IMR-90 (cell line): Measurements from ENCODE around the gene NDUFB10. TPM values are rescaled to one million over a fixed set of nuclear protein-coding genes. Genes with fewer than 3 reads are reported as not detected.

Source experiments
- ATAC-seq: fragments of 200-7000 bp; cut with Tn5 transposase; 2 replicates; pipeline ENCODE4 v1.9.1; 2020; ENCODE audit warnings: low read depth, mild to moderate bottlenecking, moderate library complexity
- BruUV-seq: library from RNA; stranded (reverse); fragments of 400-500 nt; replicated peaks from 2 replicates; lab custom pipeline; 2021; lab: Mats Ljungman, UMichigan
- CTCF ChIA-PET: fragments of 300-600 bp; formaldehyde crosslinking; extraction: SDS; loops from one replicate; lab custom pipeline; 2021; ENCODE audit warnings: antibody characterized with exemption; lab: Yijun Ruan, JAX
- POLR2A ChIA-PET: fragments of 300-600 bp; sonication (Branson Sonifier 250); formaldehyde crosslinking; loops from one replicate; lab custom pipeline; 2022; ENCODE audit warnings: antibody characterized with exemption; ENCODE audit not compliant: unreplicated experiment; lab: Charles Lee
- DNase-seq: peaks from one replicate; pipeline ENCODE4 v3.0.0; 2013
- H2AFZ ChIP-seq: replicated peaks from 2 replicates; pipeline ENCODE3; 2013; ENCODE audit warnings: low read length, mild to moderate bottlenecking; ENCODE audit not compliant: poor library complexity
- H2AK5ac ChIP-seq: 2 replicates; pipeline ENCODE4 v1.6.1; 2013; ENCODE audit warnings: low read depth, low read length, inconsistent platforms
- H2AK9ac ChIP-seq: replicated peaks from 2 replicates; pipeline ENCODE3; 2013; ENCODE audit warnings: mild to moderate bottlenecking, low read depth, low read length, moderate library complexity; ENCODE audit not compliant: poor library complexity
- H2BK120ac ChIP-seq: 2 replicates; pipeline ENCODE4 v1.6.1; 2013; ENCODE audit warnings: low read depth, low read length, inconsistent platforms
- H2BK15ac ChIP-seq: 3 replicates; pipeline ENCODE4 v1.6.1; 2013; ENCODE audit warnings: low read depth, low read length, inconsistent platforms
- H2BK20ac ChIP-seq: 2 replicates; pipeline ENCODE4 v1.6.1; 2013; ENCODE audit warnings: low read depth, mild to moderate bottlenecking, inconsistent platforms, low read length, moderate library complexity
- H2BK5ac ChIP-seq: 2 replicates; pipeline ENCODE4 v1.6.1; 2013; ENCODE audit warnings: mild to moderate bottlenecking, low read depth, low read length, inconsistent platforms; ENCODE audit not compliant: poor library complexity, severe bottlenecking
- H3K14ac ChIP-seq: replicated peaks from 2 replicates; pipeline ENCODE4 v1.6.1; 2013; ENCODE audit warnings: low read depth, low read length, inconsistent platforms
- H3K18ac ChIP-seq: 2 replicates; pipeline ENCODE4 v1.6.1; 2013; ENCODE audit warnings: low read depth, low read length, control low read depth
- H3K23ac ChIP-seq: 2 replicates; pipeline ENCODE4 v1.6.1; 2013; ENCODE audit warnings: low read depth, low read length, inconsistent platforms
- H3K27ac ChIP-seq: 2 replicates; pipeline ENCODE4 v1.5.1; 2013; ENCODE audit warnings: mild to moderate bottlenecking, control low read depth, low read length; ENCODE audit not compliant: insufficient read depth
- H3K27me3 ChIP-seq: 2 replicates; pipeline ENCODE4 v1.6.1; 2013; ENCODE audit warnings: low read length; ENCODE audit not compliant: control insufficient read depth, insufficient read depth
- H3K36me3 ChIP-seq: 2 replicates; pipeline ENCODE4 v1.6.1; 2013; ENCODE audit warnings: low read length, mixed read lengths; ENCODE audit not compliant: control insufficient read depth, insufficient read depth
- H3K4ac ChIP-seq: 2 replicates; pipeline ENCODE4 v1.6.1; 2013; ENCODE audit warnings: low read depth, low read length, inconsistent platforms
- H3K4me1 ChIP-seq: 2 replicates; pipeline ENCODE4 v1.6.1; 2013; ENCODE audit warnings: low read length, mixed read lengths; ENCODE audit not compliant: control insufficient read depth, insufficient read depth
- H3K4me2 ChIP-seq: 2 replicates; pipeline ENCODE4 v1.6.1; 2013; ENCODE audit warnings: low read depth, mild to moderate bottlenecking, control low read depth, low read length, moderate library complexity
- H3K4me3 ChIP-seq: 2 replicates; pipeline ENCODE4 v1.5.1; 2013; ENCODE audit warnings: low read depth, mild to moderate bottlenecking, control low read depth, low read length, moderate library complexity; ENCODE audit not compliant: insufficient read depth
- H3K56ac ChIP-seq: 2 replicates; pipeline ENCODE4 v1.6.1; 2013; ENCODE audit warnings: low read length, inconsistent platforms; ENCODE audit not compliant: insufficient read depth; ENCODE audit errors: extremely low read depth
- H3K79me1 ChIP-seq, 2 experiments: 2 replicates each; pipeline ENCODE4 v1.6.1; 2013; ENCODE audit warnings: low read length in 2 of 2, inconsistent platforms in 1 of 2, low read depth in 1 of 2
- H3K9ac ChIP-seq: 2 replicates; pipeline ENCODE4 v1.6.1; 2013; ENCODE audit warnings: low read depth, low read length, control low read depth
- H3K9me1 ChIP-seq: 2 replicates; pipeline ENCODE4 v1.6.1; 2013; ENCODE audit warnings: low read length, inconsistent platforms; ENCODE audit not compliant: insufficient read depth
- H3K9me3 ChIP-seq: 2 replicates; pipeline ENCODE4 v1.6.1; 2013; ENCODE audit warnings: low read length; ENCODE audit not compliant: control insufficient read depth, insufficient read depth
- H4K20me1 ChIP-seq: 2 replicates; pipeline ENCODE4 v1.6.1; 2013; ENCODE audit warnings: low read length, inconsistent platforms; ENCODE audit not compliant: insufficient read depth
- H4K5ac ChIP-seq: 2 replicates; pipeline ENCODE4 v1.6.1; 2013; ENCODE audit warnings: mild to moderate bottlenecking, low read depth, low read length, control low read depth
- H4K8ac ChIP-seq, 2 experiments: 2 replicates each; pipeline ENCODE4 v1.6.1; 2013; ENCODE audit warnings: low read depth in 2 of 2, low read length in 2 of 2, control low read depth in 1 of 2, inconsistent platforms in 1 of 2
- H4K91ac ChIP-seq: 2 replicates; pipeline ENCODE4 v1.6.1; 2013; ENCODE audit warnings: low read depth, low read length, inconsistent platforms; ENCODE audit not compliant: insufficient read depth
- BHLHE40 ChIP-seq: fragments of 150-350 bp; IDR thresholded peaks from 2 replicates; pipeline ENCODE4 v1.6.1; 2016; ENCODE audit warnings: mild to moderate bottlenecking, low read depth, low read length
- CEBPB ChIP-seq: IDR thresholded peaks from 2 replicates; pipeline ENCODE4 v1.6.1; 2012; ENCODE audit warnings: low read depth, low read length, improper control_type of control experiment
- CHD1 ChIP-seq: IDR thresholded peaks from 2 replicates; pipeline ENCODE4 v1.6.1; 2012; ENCODE audit warnings: low read depth, low read length, improper control_type of control experiment
- ELK1 ChIP-seq: fragments of 150-350 bp; IDR thresholded peaks from 2 replicates; pipeline ENCODE4 v1.6.1; 2016; ENCODE audit warnings: low read depth, mild to moderate bottlenecking, low read length, moderate library complexity, borderline replicate concordance
- MAFK ChIP-seq: IDR thresholded peaks from 2 replicates; pipeline ENCODE4 v1.6.1; 2012; ENCODE audit warnings: low read depth, low read length, improper control_type of control experiment
- MAZ ChIP-seq: IDR thresholded peaks from 2 replicates; pipeline ENCODE4 v1.6.1; 2012; ENCODE audit warnings: low read depth, mild to moderate bottlenecking, low read length, improper control_type of control experiment, moderate library complexity, borderline replicate concordance
- MXI1 ChIP-seq: IDR thresholded peaks from 2 replicates; pipeline ENCODE4 v1.6.1; 2012; ENCODE audit warnings: low read depth, mild to moderate bottlenecking, low read length, moderate library complexity, borderline replicate concordance
- NFE2L2 ChIP-seq: fragments of 150-350 bp; IDR thresholded peaks from 2 replicates; pipeline ENCODE4 v1.6.1; 2016; ENCODE audit warnings: low read depth, mild to moderate bottlenecking, low read length
- POLR2A ChIP-seq: IDR thresholded peaks from 2 replicates; pipeline ENCODE4 v1.6.1; 2012; ENCODE audit warnings: mild to moderate bottlenecking, low read depth, low read length
- RAD21 ChIP-seq: IDR thresholded peaks from 2 replicates; pipeline ENCODE4 v1.6.1; 2012; ENCODE audit warnings: low read length, improper control_type of control experiment
- RCOR1 ChIP-seq: IDR thresholded peaks from 2 replicates; pipeline ENCODE4 v1.6.1; 2012; ENCODE audit warnings: mild to moderate bottlenecking, low read length, improper control_type of control experiment; ENCODE audit not compliant: insufficient replicate concordance
- RFX5 ChIP-seq: IDR thresholded peaks from 2 replicates; pipeline ENCODE4 v1.8.0; 2012; ENCODE audit warnings: low read depth, mild to moderate bottlenecking, low read length, moderate library complexity
- SMC3 ChIP-seq: fragments of 150-350 bp; IDR thresholded peaks from 2 replicates; pipeline ENCODE4 v1.6.1; 2016; ENCODE audit warnings: low read depth, mild to moderate bottlenecking, antibody characterized with exemption, low read length, moderate library complexity
- WGBS, 2 experiments: methylation state at CpG; one replicate each; pipeline versions ENCODE4 v1.1.5 to v1.1.7; 2013; ENCODE audit warnings: missing lambda C conversion rate in 2 of 2; ENCODE audit not compliant: insufficient read length in 1 of 2; ENCODE audit errors: extremely low coverage in 2 of 2; 5-methylcytosine and 5-hydroxymethylcytosine counted together
- dilution Hi-C: fragments of 300-500 bp; cut with HindIII; formaldehyde crosslinking; loops from one replicate; pipeline ENCODE4 v1.14.3; 2018; ENCODE audit warnings: low sequenced_read_pairs; ENCODE audit not compliant: unreplicated experiment
- in situ Hi-C: fragments of 300-500 bp; cut with MboI; formaldehyde crosslinking; loops from 3 replicates; pipeline ENCODE4 v1.14.3; 2019; ENCODE audit warnings: low sequenced_read_pairs, inconsistent platforms, mixed read lengths
- intact Hi-C: fragments of 100-400 bp; cut with micrococcal nuclease; formaldehyde crosslinking; loops from 2 replicates; pipeline ENCODE4 v1.10.0; 2022
- polyA plus RNA-seq, 3 experiments: library from polyadenylated mRNA; depleted of rRNA; stranded (reverse); fragments of >200 nt; gene quantifications; 2 replicates each; pipeline ENCODE4 v1.2.3, GENCODE V29; 2012; ENCODE audit warnings: low replicate concordance in 1 of 3
- total RNA-seq: library from RNA; depleted of rRNA; stranded (reverse); fragments of >200 nt; gene quantifications from 2 replicates; pipeline ENCODE4 v1.2.3, GENCODE V29; 2012
- TF ChIP-seq, protein P1 (sequence below): conservative IDR thresholded peaks from 2 replicates; pipeline ENCODE4 v1.5.1; 2012; ENCODE audit warnings: mild to moderate bottlenecking, low read depth, low read length, improper control_type of control experiment
- TF ChIP-seq, protein P2 (sequence below): fragments of 150-350 bp; IDR thresholded peaks from 2 replicates; pipeline ENCODE4 v1.6.1; 2017; ENCODE audit warnings: mild to moderate bottlenecking, antibody characterized with exemption, low read length, low read depth

Gene NDUFB10
- total and polyA plus RNA-seq, 2 of the 4 experiments (the other 2 are of a cell fraction), result 189 to 220 TPM

GRCh38 chr16:1992704-1993317 lies 33.5 kb downstream of the NDUFB10 start:
- H4K8ac ChIP-seq, result peak overlapping the region in 1 of 2 experiments; percentile 80; a peak in 1 of 4 replicates
- peaks cover 6% of the 10 kb centered on the region for H4K20me1 ChIP-seq
- no peak for DNase-seq
- ChIA-PET CTCF (no interaction called here), POLR2A (no interaction called here)
- in situ Hi-C loops, result no loop called here
- peak overlapping the region; percentile 88 for H2AK9ac ChIP-seq
- H4K91ac ChIP-seq, result no peak overlapping the region
- H3K23ac ChIP-seq, result no peak overlapping the region
- no peak overlapping the region for H2BK15ac ChIP-seq
- no peak for ATAC-seq
- H3K4ac ChIP-seq, result 0 out of 2 replicates have a peak overlapping the region, but pooled peaks have one; percentile 20
- H3K27ac ChIP-seq, result no peak overlapping the region
- H2BK20ac ChIP-seq, result no peak overlapping the region
- H3K56ac ChIP-seq, result no peak overlapping the region
- peaks cover 0 to 18% of the 10 kb centered on the region in 2 experiments; a peak in 3 of 4 replicates for H3K79me1 ChIP-seq
- H3K9me3 ChIP-seq, result peaks cover 2% of the 10 kb centered on the region; the same call in 1 of the 2 replicates
- no peak overlapping the region for H2BK5ac ChIP-seq
- H3K27me3 ChIP-seq, result peaks cover 17% of the 10 kb centered on the region
- H3K9ac ChIP-seq, result no peak overlapping the region
- dilution Hi-C loops, result no loop called here
- H3K4me2 ChIP-seq, result peak overlapping the region; percentile 61; the same call in 1 of the 2 replicates
- no peak overlapping the region for H3K18ac ChIP-seq
- intact Hi-C loops, result no loop called here
- peak overlapping the region; percentile 94 for H2AFZ ChIP-seq
- no TSS peak for BruUV-seq
- H4K5ac ChIP-seq, result peak overlapping the region; percentile 92
- H3K14ac ChIP-seq, result no peak overlapping the region
- H3K4me3 ChIP-seq, result no peak overlapping the region; the same call in 1 of the 2 replicates
- H2AK5ac ChIP-seq, result no peak overlapping the region
- H3K36me3 ChIP-seq, result peaks cover 2% of the 10 kb centered on the region; the same call in 1 of the 2 replicates
- peaks cover 27% of the 10 kb centered on the region for H3K9me1 ChIP-seq
- peaks cover 24% of the 10 kb centered on the region for H3K4me1 ChIP-seq
- 64% methylated on average over 19 of the region's 50 CpGs; no CpG with 5 or more reads in 1 of the 2 experiments for WGBS, 2 experiments
- no peak overlapping the region for H2BK120ac ChIP-seq
- no peak for TF ChIP-seq CEBPB
- no peak for TF ChIP-seq MAZ
- TF ChIP-seq, protein P1, sequence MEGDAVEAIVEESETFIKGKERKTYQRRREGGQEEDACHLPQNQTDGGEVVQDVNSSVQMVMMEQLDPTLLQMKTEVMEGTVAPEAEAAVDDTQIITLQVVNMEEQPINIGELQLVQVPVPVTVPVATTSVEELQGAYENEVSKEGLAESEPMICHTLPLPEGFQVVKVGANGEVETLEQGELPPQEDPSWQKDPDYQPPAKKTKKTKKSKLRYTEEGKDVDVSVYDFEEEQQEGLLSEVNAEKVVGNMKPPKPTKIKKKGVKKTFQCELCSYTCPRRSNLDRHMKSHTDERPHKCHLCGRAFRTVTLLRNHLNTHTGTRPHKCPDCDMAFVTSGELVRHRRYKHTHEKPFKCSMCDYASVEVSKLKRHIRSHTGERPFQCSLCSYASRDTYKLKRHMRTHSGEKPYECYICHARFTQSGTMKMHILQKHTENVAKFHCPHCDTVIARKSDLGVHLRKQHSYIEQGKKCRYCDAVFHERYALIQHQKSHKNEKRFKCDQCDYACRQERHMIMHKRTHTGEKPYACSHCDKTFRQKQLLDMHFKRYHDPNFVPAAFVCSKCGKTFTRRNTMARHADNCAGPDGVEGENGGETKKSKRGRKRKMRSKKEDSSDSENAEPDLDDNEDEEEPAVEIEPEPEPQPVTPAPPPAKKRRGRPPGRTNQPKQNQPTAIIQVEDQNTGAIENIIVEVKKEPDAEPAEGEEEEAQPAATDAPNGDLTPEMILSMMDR, result no peak
- TF ChIP-seq, protein P2, sequence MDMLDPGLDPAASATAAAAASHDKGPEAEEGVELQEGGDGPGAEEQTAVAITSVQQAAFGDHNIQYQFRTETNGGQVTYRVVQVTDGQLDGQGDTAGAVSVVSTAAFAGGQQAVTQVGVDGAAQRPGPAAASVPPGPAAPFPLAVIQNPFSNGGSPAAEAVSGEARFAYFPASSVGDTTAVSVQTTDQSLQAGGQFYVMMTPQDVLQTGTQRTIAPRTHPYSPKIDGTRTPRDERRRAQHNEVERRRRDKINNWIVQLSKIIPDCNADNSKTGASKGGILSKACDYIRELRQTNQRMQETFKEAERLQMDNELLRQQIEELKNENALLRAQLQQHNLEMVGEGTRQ, result no peak
- no peak for TF ChIP-seq POLR2A
- TF ChIP-seq RFX5, result no peak
- no peak for TF ChIP-seq SMC3
- no peak for TF ChIP-seq RCOR1
- TF ChIP-seq NFE2L2, result no peak
- TF ChIP-seq ELK1, result no peak
- no peak for TF ChIP-seq MAFK
- no peak for TF ChIP-seq BHLHE40
- TF ChIP-seq CHD1, result no peak
- TF ChIP-seq MXI1, result no peak
- TF ChIP-seq RAD21, result no peak
